ENCODE data around the gene THTPA.

The THTPA gene

DNA sequence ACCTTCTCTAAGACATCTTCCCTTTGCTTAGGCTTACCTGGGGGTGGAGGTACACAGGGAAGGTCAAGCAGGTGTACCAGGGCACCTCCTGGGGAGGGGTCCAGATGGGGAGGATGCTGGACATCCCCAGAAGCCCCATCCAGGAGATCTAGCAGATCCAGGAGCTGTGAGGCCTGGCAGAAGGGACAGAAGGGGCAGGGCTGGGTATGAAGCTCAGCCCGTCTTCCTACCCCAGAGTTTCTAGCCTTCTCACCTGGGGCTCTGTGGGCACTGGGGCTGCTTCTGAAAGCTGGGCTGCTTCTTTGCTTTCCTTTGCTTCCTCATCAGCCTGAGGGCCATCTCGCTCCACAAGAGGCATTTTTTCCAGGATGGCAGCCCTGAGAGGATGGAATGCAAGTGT, 5.2 kb downstream of the THTPA start:
- peaks cover 18 to 41% of the 10 kb centered on the region in 2 donors for H3K36me3 ChIP-seq (replicated peaks in 1 of 2; ENCODE audit: control insufficient read depth in 2 of 2, insufficient read depth in 2 of 2, low read length in 2 of 2)
- no CpG with 5 or more reads among the region's 2 CpGs for WGBS, 2 donors (ENCODE audit: extremely low coverage in 2 of 2, insufficient read length in 2 of 2, insufficient replicate concordance in 1 of 2)
- no peak overlapping the region for H4K91ac ChIP-seq (ENCODE audit: low read depth, low read length, poor library complexity)

DNA sequence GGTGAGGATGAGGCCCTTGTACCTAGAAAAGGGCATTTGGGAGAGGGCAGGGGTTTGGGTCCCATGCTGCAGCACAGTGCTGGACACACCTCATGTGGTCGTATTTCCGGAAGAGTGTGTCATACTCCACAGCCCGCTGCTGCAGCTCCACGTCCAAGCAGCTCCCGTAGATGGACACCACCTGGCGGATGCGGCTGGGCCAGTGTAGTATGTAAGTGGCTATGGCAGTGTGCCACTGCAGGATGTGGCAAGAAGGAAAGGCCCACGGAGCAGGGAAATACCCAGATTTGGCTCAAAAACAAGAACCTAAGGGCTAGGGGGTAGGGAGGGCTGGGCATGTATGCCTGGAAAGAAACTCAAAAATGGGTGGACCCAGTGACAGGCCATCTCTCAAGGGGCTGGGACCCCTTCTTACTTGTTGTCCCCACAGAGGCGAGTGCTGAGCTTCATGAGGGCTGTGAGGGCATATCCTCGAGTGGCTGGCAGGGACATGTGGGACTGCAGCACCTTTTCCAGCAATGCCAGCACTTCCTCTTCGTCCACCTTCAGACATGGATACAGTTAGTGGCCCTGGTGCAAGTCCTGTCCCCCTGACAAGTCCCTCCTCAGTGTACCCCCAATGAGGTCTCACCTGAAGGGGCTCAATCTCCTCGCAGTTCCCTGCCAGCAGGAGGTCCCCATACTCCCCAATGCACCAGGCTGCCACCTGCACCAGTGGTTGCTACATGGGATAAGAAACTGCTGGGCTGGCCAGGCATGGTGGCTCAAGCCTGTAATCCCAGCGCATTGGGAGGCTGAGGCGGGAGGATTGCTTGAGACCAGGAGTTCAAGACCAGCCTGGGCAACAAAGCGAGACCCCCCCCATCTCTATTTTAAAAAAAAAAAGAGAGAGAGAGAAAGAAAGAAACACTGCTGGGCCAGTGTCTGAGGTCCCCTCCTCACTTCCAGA, 6.1 kb downstream of the THTPA start:
- H3K27ac ChIP-seq (replicated peaks; ENCODE audit: low read length), result no peak overlapping the region

More for the DNA sequence above, 5.2 kb downstream of the THTPA start:
- peaks cover 2% of the 10 kb centered on the region for H3K79me1 ChIP-seq (ENCODE audit: low read depth, low read length)
- no peaks in the 10 kb centered on the region for H3K9me3 ChIP-seq (replicated peaks in 1 of 2; ENCODE audit: control insufficient read depth in 2 of 2, insufficient read depth in 1 of 2, low read depth in 1 of 2, low read length in 2 of 2)
- no peak overlapping the region for H2BK120ac ChIP-seq (ENCODE audit: low read depth, low read length)
- H3K23ac ChIP-seq (ENCODE audit: low read depth, low read length, poor library complexity), result no peak overlapping the region
- no peak overlapping the region for H2BK12ac ChIP-seq (ENCODE audit: low read length)
- no peak overlapping the region for H3K27ac ChIP-seq (replicated peaks; ENCODE audit: low read length)
- H3K4me1 ChIP-seq (ENCODE audit: control insufficient read depth in 2 of 2, insufficient read depth in 1 of 2, low read depth in 1 of 2, low read length in 2 of 2), result peaks cover 7 to 11% of the 10 kb centered on the region in 2 donors
- no peak overlapping the region for H3K4ac ChIP-seq (ENCODE audit: low read length)
- H2BK5ac ChIP-seq (ENCODE audit: low read length), result no peak overlapping the region
- no peak overlapping the region for H2AFZ ChIP-seq (ENCODE audit: low read length)
- H3K9ac ChIP-seq (ENCODE audit: low read depth, low read length, poor library complexity), result no peak overlapping the region
- H3K18ac ChIP-seq (ENCODE audit: low read length), result no peak overlapping the region
- H3K4me3 ChIP-seq (ENCODE audit: low read length in 2 of 2), result no peak overlapping the region
- no peak for DNase-seq (ENCODE audit: low spot score)
- no peak overlapping the region for H3K4me2 ChIP-seq (ENCODE audit: insufficient read depth, low read length, poor library complexity, severe bottlenecking)
- H4K8ac ChIP-seq (ENCODE audit: low read depth, low read length), result no peak overlapping the region
- H3K14ac ChIP-seq (ENCODE audit: low read length), result no peak overlapping the region
- no peak overlapping the region for H2BK15ac ChIP-seq (ENCODE audit: low read length)
- no peak overlapping the region for H2AK5ac ChIP-seq (ENCODE audit: low read depth, low read length)
- H3K27me3 ChIP-seq (ENCODE audit: control insufficient read depth in 3 of 3, insufficient read depth in 3 of 3, low read depth in 1 of 3, low read length in 3 of 3), result peaks cover 0 to 16% (median 0%) of the 10 kb centered on the region in 3 experiments

DNA sequence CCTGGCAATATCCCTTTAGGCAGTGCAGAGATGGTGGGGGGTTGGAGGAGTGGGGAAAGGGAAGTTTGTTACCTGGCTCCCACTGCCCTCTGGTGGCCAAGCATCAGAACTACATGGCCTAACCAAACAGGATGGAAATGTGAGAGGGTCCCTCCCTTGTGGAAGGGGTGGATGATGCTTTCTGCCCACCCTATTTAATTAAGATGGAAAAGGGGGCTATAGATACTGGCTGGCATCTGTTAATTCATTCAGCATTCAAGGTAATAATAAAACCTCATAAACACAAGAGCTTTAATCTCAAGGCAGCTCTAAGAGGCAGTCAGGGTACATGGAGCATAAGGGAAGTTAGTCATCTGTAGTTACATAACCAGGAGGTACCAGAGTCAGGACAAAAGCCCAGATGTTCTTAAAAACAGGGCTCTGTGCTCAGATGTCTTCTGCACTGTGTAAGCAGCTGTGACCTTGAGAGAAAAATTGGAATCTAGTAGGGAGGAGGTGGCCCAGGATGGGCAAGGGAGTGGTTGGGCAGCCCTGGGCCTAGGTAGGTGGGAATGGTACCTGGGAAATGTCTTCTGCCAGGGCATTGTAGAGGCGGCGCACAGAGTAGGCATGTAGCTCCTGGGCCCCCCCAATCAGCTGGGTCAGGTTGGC, 6.9 kb downstream of the THTPA start:
- H3K27ac ChIP-seq (replicated peaks; ENCODE audit: low read length), result no peak overlapping the region
- no peak overlapping the region for H2BK5ac ChIP-seq (ENCODE audit: low read length)
- H3K36me3 ChIP-seq (replicated peaks in 1 of 2; ENCODE audit: control insufficient read depth in 2 of 2, insufficient read depth in 2 of 2, low read length in 2 of 2), result peaks cover 18 to 41% of the 10 kb centered on the region in 2 donors
- no peak overlapping the region for H3K4ac ChIP-seq (ENCODE audit: low read length)
- H2AK5ac ChIP-seq (ENCODE audit: low read depth, low read length), result no peak overlapping the region
- H2BK12ac ChIP-seq (ENCODE audit: low read length), result no peak overlapping the region
- H3K79me1 ChIP-seq (ENCODE audit: low read depth, low read length), result peaks cover 2% of the 10 kb centered on the region
- DNase-seq (ENCODE audit: low spot score), result no peak
- H2AFZ ChIP-seq (ENCODE audit: low read length), result no peak overlapping the region
- no peak overlapping the region for H3K4me3 ChIP-seq (ENCODE audit: low read length in 2 of 2)
- no peak overlapping the region for H3K14ac ChIP-seq (ENCODE audit: low read length)
- no peak overlapping the region for H3K4me2 ChIP-seq (ENCODE audit: insufficient read depth, low read length, poor library complexity, severe bottlenecking)
- H3K18ac ChIP-seq (ENCODE audit: low read length), result no peak overlapping the region
- peaks cover 0 to 33% (median 0%) of the 10 kb centered on the region in 3 experiments for H3K27me3 ChIP-seq (ENCODE audit: control insufficient read depth in 3 of 3, insufficient read depth in 3 of 3, low read depth in 1 of 3, low read length in 3 of 3)
- H3K9ac ChIP-seq (ENCODE audit: low read depth, low read length, poor library complexity), result no peak overlapping the region
- H4K8ac ChIP-seq (ENCODE audit: low read depth, low read length), result no peak overlapping the region
- no peak overlapping the region for H2BK120ac ChIP-seq (ENCODE audit: low read depth, low read length)
- no peaks in the 10 kb centered on the region for H3K9me3 ChIP-seq (replicated peaks in 1 of 2; ENCODE audit: control insufficient read depth in 2 of 2, insufficient read depth in 1 of 2, low read depth in 1 of 2, low read length in 2 of 2)
- no peak overlapping the region for H3K23ac ChIP-seq (ENCODE audit: low read depth, low read length, poor library complexity)
- WGBS, 2 donors (ENCODE audit: extremely low coverage in 2 of 2, insufficient read length in 2 of 2, insufficient replicate concordance in 1 of 2), result no CpG with 5 or more reads among the region's 2 CpGs
- no peak overlapping the region for H2BK15ac ChIP-seq (ENCODE audit: low read length)
- H4K91ac ChIP-seq (ENCODE audit: low read depth, low read length, poor library complexity), result no peak overlapping the region
- H3K4me1 ChIP-seq (ENCODE audit: control insufficient read depth in 2 of 2, insufficient read depth in 1 of 2, low read depth in 1 of 2, low read length in 2 of 2), result peaks cover 2 to 6% of the 10 kb centered on the region in 2 donors

More for the DNA sequence above, 6.1 kb downstream of the THTPA start:
- Histone ChIP-seq H3K4me3 (ENCODE audit: low read length in 2 of 2) (no peak overlapping the region), H2BK5ac (ENCODE audit: low read length) (no peak overlapping the region), H2BK15ac (ENCODE audit: low read length) (no peak overlapping the region), H3K9ac (ENCODE audit: low read depth, low read length, poor library complexity) (no peak overlapping the region), H3K79me1 (ENCODE audit: low read depth, low read length) (peaks cover 2% of the 10 kb centered on the region), H3K18ac (ENCODE audit: low read length) (no peak overlapping the region), H3K9me3 (replicated peaks in 1 of 2; ENCODE audit: control insufficient read depth in 2 of 2, insufficient read depth in 1 of 2, low read depth in 1 of 2, low read length in 2 of 2) (no peaks in the 10 kb centered on the region), H3K4me1 (ENCODE audit: control insufficient read depth in 2 of 2, insufficient read depth in 1 of 2, low read depth in 1 of 2, low read length in 2 of 2) (peaks cover 2 to 3% of the 10 kb centered on the region in 2 donors), H2AK5ac (ENCODE audit: low read depth, low read length) (no peak overlapping the region), H2BK12ac (ENCODE audit: low read length) (no peak overlapping the region), H2AFZ (ENCODE audit: low read length) (no peak overlapping the region), H3K27me3 (ENCODE audit: control insufficient read depth in 3 of 3, insufficient read depth in 3 of 3, low read depth in 1 of 3, low read length in 3 of 3) (peaks cover 0 to 25% (median 0%) of the 10 kb centered on the region in 3 experiments), H3K23ac (ENCODE audit: low read depth, low read length, poor library complexity) (no peak overlapping the region), H2BK120ac (ENCODE audit: low read depth, low read length) (no peak overlapping the region), H3K36me3 (replicated peaks in 1 of 2; ENCODE audit: control insufficient read depth in 2 of 2, insufficient read depth in 2 of 2, low read length in 2 of 2) (peaks cover 18 to 41% of the 10 kb centered on the region in 2 donors), H4K8ac (ENCODE audit: low read depth, low read length) (no peak overlapping the region), H3K14ac (ENCODE audit: low read length) (no peak overlapping the region), H3K4me2 (ENCODE audit: insufficient read depth, low read length, poor library complexity, severe bottlenecking) (no peak overlapping the region), H3K4ac (ENCODE audit: low read length) (no peak overlapping the region), H4K91ac (ENCODE audit: low read depth, low read length, poor library complexity) (no peak overlapping the region)
- no CpG with 5 or more reads among the region's 15 CpGs for WGBS, 2 donors (ENCODE audit: extremely low coverage in 2 of 2, insufficient read length in 2 of 2, insufficient replicate concordance in 1 of 2)
- no peak for DNase-seq (ENCODE audit: low spot score)
